Mesendoderm (in vitro differentiated cells): ENCODE results near the gene PRDM16.

ENCODE experiments used
- DNase-seq: peaks from one replicate; pipeline ENCODE4 v3.0.0; 2013
- H2AK5ac ChIP-seq: 2 replicates; pipeline ENCODE4 v1.6.1; 2013; ENCODE audit warnings: low read length, inconsistent platforms
- H2BK120ac ChIP-seq: 2 replicates; pipeline ENCODE4 v1.6.1; 2013; ENCODE audit warnings: low read depth, mild to moderate bottlenecking, low read length, moderate library complexity, mixed read lengths
- H2BK15ac ChIP-seq: replicated peaks from 2 replicates; pipeline ENCODE4 v1.6.1; 2013; ENCODE audit warnings: low read depth, mild to moderate bottlenecking, moderate library complexity
- H2BK5ac ChIP-seq: 2 replicates; pipeline ENCODE4 v1.6.1; 2013; ENCODE audit warnings: low read length, inconsistent platforms
- H3K18ac ChIP-seq: 2 replicates; pipeline ENCODE4 v1.6.1; 2013; ENCODE audit warnings: mild to moderate bottlenecking, low read length, mixed read lengths
- H3K23ac ChIP-seq: one replicate; pipeline ENCODE4 v1.6.1; 2013; ENCODE audit warnings: low read length
- H3K27ac ChIP-seq: 2 replicates; pipeline ENCODE4 v1.5.1; 2013; ENCODE audit warnings: low read depth, mild to moderate bottlenecking, inconsistent platforms, low read length, moderate library complexity
- H3K27me3 ChIP-seq: 2 replicates; pipeline ENCODE4 v1.6.1; 2013; ENCODE audit warnings: low read length, control low read depth, mild to moderate bottlenecking, inconsistent platforms; ENCODE audit not compliant: insufficient read depth, poor library complexity
- H3K36me3 ChIP-seq: 2 replicates; pipeline ENCODE4 v1.6.1; 2013; ENCODE audit warnings: low read length, inconsistent platforms; ENCODE audit not compliant: control insufficient read depth, insufficient read depth
- H3K4ac ChIP-seq: one replicate; pipeline ENCODE4 v1.6.1; 2013; ENCODE audit warnings: low read depth, mild to moderate bottlenecking, low read length, moderate library complexity
- H3K4me1 ChIP-seq: 2 replicates; pipeline ENCODE4 v1.6.1; 2013; ENCODE audit warnings: low read depth, low read length, inconsistent platforms; ENCODE audit not compliant: control insufficient read depth
- H3K4me2 ChIP-seq: 2 replicates; pipeline ENCODE4 v1.6.1; 2013; ENCODE audit warnings: low read length
- H3K4me3 ChIP-seq: 2 replicates; pipeline ENCODE4 v1.5.1; 2013; ENCODE audit warnings: mild to moderate bottlenecking, low read length
- H3K56ac ChIP-seq: one replicate; pipeline ENCODE4 v1.6.1; 2013; ENCODE audit warnings: low read length
- H3K79me1 ChIP-seq: 2 replicates; pipeline ENCODE4 v1.6.1; 2013; ENCODE audit warnings: low read length, inconsistent platforms
- H3K79me2 ChIP-seq: 2 replicates; pipeline ENCODE4 v1.6.1; 2013; ENCODE audit warnings: mild to moderate bottlenecking, low read length; ENCODE audit not compliant: control insufficient read depth, insufficient read depth
- H3K9ac ChIP-seq: 2 replicates; pipeline ENCODE4 v1.6.1; 2013; ENCODE audit warnings: low read length, inconsistent platforms
- H4K5ac ChIP-seq: one replicate; pipeline ENCODE4 v1.6.1; 2013; ENCODE audit warnings: low read length
- H4K8ac ChIP-seq: one replicate; pipeline ENCODE4 v1.6.1; 2013; ENCODE audit warnings: low read depth, mild to moderate bottlenecking, control low read depth, low read length, moderate library complexity
- WGBS: extraction: QIAGEN DNeasy Blood & Tissue Kit; methylation state at CpG from one replicate; pipeline ENCODE4 v1.1.7; 2013; ENCODE audit warnings: low lambda C conversion rate, missing lambda C conversion rate; ENCODE audit not compliant: insufficient coverage; ENCODE audit errors: extremely low coverage; 5-methylcytosine and 5-hydroxymethylcytosine counted together

PRDM16 gene

GRCh38 chr1:3377604-3378279 lies 308.7 kb downstream of the PRDM16 start:
- Histone ChIP-seq H3K27me3 (no peaks in the 10 kb centered on the region), H4K5ac (no peak overlapping the region), H3K9ac (no peak overlapping the region), H3K4ac (no peak overlapping the region), H2BK15ac (no peak overlapping the region), H2BK5ac (no peak overlapping the region), H3K23ac (no peak overlapping the region), H3K56ac (no peak overlapping the region), H3K4me3 (no peak overlapping the region), H3K4me1 (no peaks in the 10 kb centered on the region), H4K8ac (no peak overlapping the region), H3K27ac (no peak overlapping the region), H3K79me2 (no peaks in the 10 kb centered on the region), H3K79me1 (no peaks in the 10 kb centered on the region), H2AK5ac (no peak overlapping the region), H2BK120ac (no peak overlapping the region), H3K4me2 (no peak overlapping the region), H3K36me3 (no peaks in the 10 kb centered on the region), H3K18ac (no peak overlapping the region)
- DNase-seq = no peak
- WGBS = no CpG with 5 or more reads among the region's 24 CpGs

GRCh38 chr1:3378411-3379208 lies 309.6 kb downstream of the PRDM16 start:
- Histone ChIP-seq H3K4me2 (no peak overlapping the region), H4K5ac (no peak overlapping the region), H3K4me1 (no peaks in the 10 kb centered on the region), H3K27ac (no peak overlapping the region), H2AK5ac (no peak overlapping the region), H3K36me3 (no peaks in the 10 kb centered on the region), H3K23ac (no peak overlapping the region), H4K8ac (no peak overlapping the region), H2BK120ac (no peak overlapping the region), H2BK15ac (no peak overlapping the region), H3K56ac (no peak overlapping the region), H3K18ac (no peak overlapping the region), H2BK5ac (no peak overlapping the region), H3K9ac (no peak overlapping the region), H3K4ac (no peak overlapping the region), H3K4me3 (no peak overlapping the region), H3K79me1 (no peaks in the 10 kb centered on the region), H3K27me3 (no peaks in the 10 kb centered on the region), H3K79me2 (no peaks in the 10 kb centered on the region)
- no peak for DNase-seq
- WGBS = no CpG with 5 or more reads among the region's 17 CpGs

GRCh38 chr1:3379934-3380333 lies 310.9 kb downstream of the PRDM16 start:
- Histone ChIP-seq H3K4me1 (no peaks in the 10 kb centered on the region), H2AK5ac (no peak overlapping the region), H4K5ac (no peak overlapping the region), H2BK5ac (no peak overlapping the region), H3K18ac (no peak overlapping the region), H3K27me3 (no peaks in the 10 kb centered on the region), H3K9ac (no peak overlapping the region), H3K27ac (no peak overlapping the region), H3K4me3 (no peak overlapping the region), H3K79me1 (no peaks in the 10 kb centered on the region), H2BK120ac (no peak overlapping the region), H4K8ac (no peak overlapping the region), H2BK15ac (no peak overlapping the region), H3K23ac (no peak overlapping the region), H3K4me2 (no peak overlapping the region), H3K4ac (no peak overlapping the region), H3K56ac (no peak overlapping the region), H3K36me3 (no peaks in the 10 kb centered on the region), H3K79me2 (no peaks in the 10 kb centered on the region)
- WGBS = no CpG with 5 or more reads among the region's 6 CpGs
- no peak for DNase-seq

- no peaks in the 10 kb centered on the region for H3K79me1 ChIP-seq
- no peaks in the 10 kb centered on the region for H3K79me2 ChIP-seq
- no peak for DNase-seq
- no peak overlapping the region for H3K9ac ChIP-seq
- H4K5ac ChIP-seq = no peak overlapping the region
- H2BK120ac ChIP-seq = no peak overlapping the region
- H3K18ac ChIP-seq = no peak overlapping the region
- no peak overlapping the region for H4K8ac ChIP-seq
- no peak overlapping the region for H3K23ac ChIP-seq
- no CpG with 5 or more reads among the region's 11 CpGs for WGBS
- H2BK5ac ChIP-seq = no peak overlapping the region
- no peak overlapping the region for H2AK5ac ChIP-seq
- H3K4me1 ChIP-seq = no peaks in the 10 kb centered on the region
- H3K36me3 ChIP-seq = no peaks in the 10 kb centered on the region
- H3K4me3 ChIP-seq = no peak overlapping the region
- no peak overlapping the region for H2BK15ac ChIP-seq
- H3K27ac ChIP-seq = no peak overlapping the region
- no peaks in the 10 kb centered on the region for H3K27me3 ChIP-seq
- H3K4me2 ChIP-seq = no peak overlapping the region
- H3K56ac ChIP-seq = no peak overlapping the region
- H3K4ac ChIP-seq = no peak overlapping the region
Measured at GRCh38 chr1:3380469-3380868, 311.5 kb downstream of the PRDM16 start.

- Histone ChIP-seq H3K36me3 (no peaks in the 10 kb centered on the region), H3K23ac (no peak overlapping the region), H2BK120ac (no peak overlapping the region), H3K18ac (no peak overlapping the region), H4K8ac (no peak overlapping the region), H3K4ac (no peak overlapping the region), H3K9ac (no peak overlapping the region), H3K79me2 (no peaks in the 10 kb centered on the region), H3K79me1 (no peaks in the 10 kb centered on the region), H3K27ac (no peak overlapping the region), H2BK15ac (no peak overlapping the region), H2BK5ac (no peak overlapping the region), H4K5ac (no peak overlapping the region), H3K4me2 (no peak overlapping the region), H2AK5ac (no peak overlapping the region), H3K27me3 (no peaks in the 10 kb centered on the region), H3K56ac (no peak overlapping the region), H3K4me3 (no peak overlapping the region), H3K4me1 (no peaks in the 10 kb centered on the region)
- no CpG with 5 or more reads among the region's 10 CpGs for WGBS
- DNase-seq = no peak
Measured at GRCh38 chr1:3381901-3382300, 312.9 kb downstream of the PRDM16 start.
